AG04449 (cell line): ENCODE measurements around the gene TRNP1.
A peak's percentile ranks its signal among the peaks of the same experiment; 100 is the strongest.

Source experiments
- CTCF ChIA-PET: fragments of 350-600 bp; formaldehyde crosslinking; extraction: SDS; loops from one replicate; lab custom pipeline; 2021; ENCODE audit warnings: antibody characterized with exemption; lab: Yijun Ruan, JAX
- POLR2A ChIA-PET: fragments of 400-600, 350-600 bp; formaldehyde crosslinking; extraction: SDS; loops from one replicate; lab custom pipeline; 2020; ENCODE audit warnings: antibody characterized with exemption, inconsistent platforms; lab: Yijun Ruan, JAX
- DNase-seq: peaks from one replicate; pipeline ENCODE4 v3.0.0-alpha.2; 2010; ENCODE audit warnings: low read depth, low spot score
- H3K4me3 ChIP-seq: 2 replicates; pipeline ENCODE4 v1.5.1; 2011; ENCODE audit warnings: low read depth, mild to moderate bottlenecking, control low read depth, low read length
- CTCF ChIP-seq: IDR thresholded peaks from one replicate; pipeline ENCODE4 v1.5.1; 2011; ENCODE audit warnings: mild to moderate bottlenecking, moderate library complexity, low read length, control low read depth, inconsistent platforms; ENCODE audit not compliant: insufficient read depth; ENCODE audit errors: missing control alignments

TRNP1 gene

DNA sequence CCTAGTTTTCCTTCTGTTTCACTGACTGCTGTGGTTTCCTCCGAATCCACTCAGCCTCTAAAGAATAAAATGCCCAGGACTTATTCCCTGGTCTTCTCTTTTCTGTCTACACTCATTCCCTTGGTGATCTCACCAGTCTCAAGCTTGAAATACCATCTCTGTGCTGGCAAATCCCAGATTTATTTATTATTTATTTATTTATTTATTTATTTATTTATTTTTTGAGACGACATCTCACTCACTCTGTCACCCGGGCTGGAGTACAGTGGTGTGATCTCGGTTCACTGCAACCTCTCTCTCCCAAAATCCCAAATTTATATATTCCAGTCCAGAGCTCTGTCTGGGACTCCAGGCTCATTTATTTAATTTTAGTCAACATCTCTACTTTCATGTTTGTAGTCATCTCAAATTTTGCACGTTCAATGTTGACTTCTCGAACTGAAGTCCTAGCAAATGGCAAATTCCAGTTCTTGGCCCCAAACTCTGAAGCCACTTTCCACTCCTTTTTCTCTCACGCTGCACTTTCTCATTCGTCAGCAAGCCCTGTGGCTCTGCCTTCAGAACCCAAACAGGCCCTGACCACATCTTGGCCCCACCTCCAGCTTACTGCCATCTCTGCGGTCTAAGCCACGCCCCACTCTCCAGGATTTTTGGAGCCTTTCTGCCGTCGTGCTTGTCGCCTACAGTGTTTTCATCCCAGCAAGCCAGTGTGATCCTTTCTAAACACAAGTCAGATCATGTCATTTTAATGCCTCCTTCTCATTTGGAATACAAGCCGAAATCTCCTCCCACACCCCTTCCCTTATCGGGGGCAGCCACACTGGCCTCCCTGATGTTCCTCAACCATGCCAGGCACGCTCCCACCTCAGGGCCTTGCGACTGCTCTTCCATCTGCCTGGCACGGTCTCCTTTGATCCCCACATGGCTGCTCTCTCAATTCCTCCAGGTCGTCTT, 33.4 kb downstream of the TRNP1 start:
- DNase-seq = no peak
- H3K4me3 ChIP-seq = no peak overlapping the region
- ChIA-PET POLR2A (interaction anchor here (1.0 to 1.1 kb wide), 2 partner anchors 14 to 34 kb away, joined by 3 to 4 read pairs; partner anchors contain the start of genes TENT5B and TRNP1), CTCF (interaction anchor here (1.0 to 11.5 kb wide), 6 partner anchors 11 to 71 kb away, joined by 3 to 185 read pairs (median 4); no protein-coding TSS in a partner anchor)
- TF ChIP-seq CTCF = no peak

GRCh38 chr1:27027575-27028250, 34.2 kb downstream of the TRNP1 start:
- no peak for DNase-seq
- ChIA-PET POLR2A (interaction anchor here (1.0 to 1.1 kb wide), 2 partner anchors 15 to 34 kb away, joined by 3 to 4 read pairs; partner anchors contain the start of genes TENT5B and TRNP1), CTCF (interaction anchor here (1.3 to 11.5 kb wide), 5 partner anchors 18 to 579 kb away, joined by 3 to 185 read pairs (median 3); no protein-coding TSS in a partner anchor)
- TF ChIP-seq CTCF = no peak
- H3K4me3 ChIP-seq = no peak overlapping the region

DNA sequence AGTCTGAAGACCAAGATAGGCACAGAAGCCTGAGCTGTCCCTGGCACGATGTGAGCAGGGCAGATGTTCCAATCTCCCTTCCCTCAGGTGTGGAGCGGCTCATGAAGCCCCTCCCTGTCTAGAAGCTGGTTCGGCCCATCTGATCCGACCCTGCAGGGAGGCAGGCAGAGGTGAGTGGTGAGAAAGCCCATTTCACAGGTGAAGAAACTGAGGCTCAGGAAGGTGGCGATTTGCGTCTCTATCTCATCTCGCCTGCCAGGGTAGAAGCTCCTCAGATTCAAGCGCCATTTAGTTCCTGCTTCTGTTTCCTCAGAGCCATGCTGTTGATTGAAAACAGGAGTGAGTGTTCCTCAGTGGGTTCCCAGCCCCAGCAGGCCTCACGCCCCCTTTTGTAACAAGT, 36.0 kb downstream of the TRNP1 start:
- ChIA-PET POLR2A (no interaction called here), CTCF (interaction anchor here (1.5 to 11.5 kb wide), 2 partner anchors 18 to 32 kb away, joined by 4 to 185 read pairs; no protein-coding TSS in a partner anchor)
- no peak for DNase-seq
- no peak for TF ChIP-seq CTCF
- H3K4me3 ChIP-seq = no peak overlapping the region

DNA sequence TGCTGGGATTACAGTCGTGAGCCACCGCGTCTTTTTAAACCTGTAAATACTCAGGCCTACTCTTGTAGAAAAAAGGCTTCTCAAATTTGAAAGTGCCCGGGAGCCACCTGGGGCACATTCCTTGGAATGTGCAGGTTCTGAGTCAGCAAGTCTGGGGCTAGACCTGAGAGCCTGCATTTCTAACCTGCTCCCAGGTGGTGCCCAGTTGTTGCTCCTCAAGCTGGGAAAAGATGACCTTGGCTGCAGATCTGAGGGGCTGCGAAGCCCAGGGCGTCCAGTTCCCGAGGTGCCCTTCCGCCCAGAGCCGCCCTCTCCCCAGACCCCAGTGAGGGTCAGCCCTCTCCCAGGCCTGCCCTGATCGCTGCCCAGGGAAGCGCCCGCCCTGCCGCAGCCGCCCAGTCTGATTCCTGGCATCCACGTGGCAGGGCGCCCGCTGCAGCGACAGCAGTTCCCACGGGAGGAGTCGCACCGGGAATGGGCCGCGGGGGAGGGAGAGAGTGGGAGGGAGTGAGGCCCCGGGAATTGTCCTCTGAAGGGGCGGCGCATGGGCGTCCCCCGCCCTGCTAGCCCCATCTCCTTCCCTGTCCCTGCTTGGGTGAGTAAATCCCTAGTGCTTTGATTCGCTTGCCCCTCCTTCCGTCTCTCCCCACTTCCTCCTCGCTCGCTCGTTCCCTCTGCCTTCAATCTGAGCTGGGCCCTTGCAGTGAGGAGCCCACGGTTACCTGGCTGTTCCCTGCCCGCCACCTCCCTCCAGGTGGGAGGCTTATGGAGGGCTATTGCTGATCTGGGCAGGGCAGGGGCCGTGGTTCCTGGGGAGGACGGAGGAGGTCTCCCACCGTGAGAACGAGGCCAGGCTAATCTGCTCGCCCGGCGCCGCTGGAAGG, 38.0 kb downstream of the TRNP1 start:
- CTCF ChIA-PET = interaction anchor here (0.6 to 11.5 kb wide), 6 partner anchors 8 to 1048 kb away, joined by 3 to 185 read pairs (median 3); no protein-coding TSS in a partner anchor
- no peak for DNase-seq
- peak overlapping the region; percentile 37 for H3K4me3 ChIP-seq

More for the DNA sequence above, 38.0 kb downstream of the TRNP1 start:
- no peak for TF ChIP-seq CTCF
- POLR2A ChIA-PET = interaction anchor here (1.3 kb wide), 1 partner anchor 19 kb away, joined by 3 read pairs; no protein-coding TSS in a partner anchor
